Mesenchymal stem cell (in vitro differentiated cells and primary cell): Measurements from ENCODE around the gene FOSL2.

ENCODE experiments used
- DNase-seq: peaks from one replicate; pipeline ENCODE4 v3.0.0-alpha.2; 2013
- H2AFZ ChIP-seq: one replicate; pipeline ENCODE4 v1.6.1; 2013; ENCODE audit warnings: low read depth, mild to moderate bottlenecking, control low read depth, inconsistent platforms, low read length, moderate library complexity
- H2AK5ac ChIP-seq: 2 replicates; pipeline ENCODE4 v1.6.1; 2013; ENCODE audit warnings: low read length, moderate library complexity, mild to moderate bottlenecking, inconsistent platforms; ENCODE audit not compliant: severe bottlenecking
- H2BK120ac ChIP-seq: one replicate; pipeline ENCODE4 v1.6.1; 2013; ENCODE audit warnings: low read depth, mild to moderate bottlenecking, inconsistent platforms, low read length, moderate library complexity
- H2BK12ac ChIP-seq, 2 experiments: one replicate each; pipeline ENCODE4 v1.6.1; 2013; ENCODE audit warnings: inconsistent platforms in 2 of 2, low read length in 2 of 2, mild to moderate bottlenecking in 2 of 2, moderate library complexity in 2 of 2, control low read depth in 1 of 2
- H2BK15ac ChIP-seq: one replicate; pipeline ENCODE4 v1.6.1; 2013; ENCODE audit warnings: mild to moderate bottlenecking, low read depth, inconsistent platforms; ENCODE audit not compliant: poor library complexity, severe bottlenecking
- H2BK5ac ChIP-seq: 2 replicates; pipeline ENCODE4 v1.6.1; 2013; ENCODE audit warnings: low read depth, mild to moderate bottlenecking, low read length, control low read depth, inconsistent platforms; ENCODE audit not compliant: poor library complexity, severe bottlenecking
- H3K14ac ChIP-seq, 2 experiments: one replicate each; pipeline ENCODE4 v1.6.1; 2013; ENCODE audit warnings: inconsistent platforms in 2 of 2, low read length in 2 of 2, control low read depth in 1 of 2, mild to moderate bottlenecking in 1 of 2, moderate library complexity in 1 of 2
- H3K18ac ChIP-seq, 2 experiments: one replicate each; pipeline ENCODE4 v1.6.1; 2013; ENCODE audit warnings: inconsistent platforms in 2 of 2, low read length in 2 of 2, control low read depth in 1 of 2, low read depth in 1 of 2, mild to moderate bottlenecking in 1 of 2
- H3K23ac ChIP-seq, 2 experiments: one replicate each; pipeline ENCODE4 v1.6.1; 2013; ENCODE audit warnings: inconsistent platforms in 2 of 2, low read length in 2 of 2, mild to moderate bottlenecking in 2 of 2, moderate library complexity in 2 of 2, control low read depth in 1 of 2
- H3K27ac ChIP-seq: 2 replicates; pipeline ENCODE4 v1.5.1; 2013; ENCODE audit warnings: mild to moderate bottlenecking, moderate library complexity, low read length, control low read depth, inconsistent platforms; ENCODE audit not compliant: poor library complexity, severe bottlenecking
- H3K27me3 ChIP-seq, 2 experiments: 2 replicates each; pipeline versions ENCODE4 v1.6.1 to v1.7.0; 2013; ENCODE audit warnings: low read length in 2 of 2, mild to moderate bottlenecking in 2 of 2, moderate library complexity in 2 of 2, control low read depth in 1 of 2, inconsistent platforms in 1 of 2; ENCODE audit not compliant: control insufficient read depth in 1 of 2, insufficient read depth in 1 of 2
- H3K36me3 ChIP-seq, 2 experiments: 2 replicates each; pipeline versions ENCODE4 v1.6.1 to v1.7.0; 2013; ENCODE audit warnings: low read length in 2 of 2, control low read depth in 1 of 2, inconsistent platforms in 1 of 2, low read depth in 1 of 2, mild to moderate bottlenecking in 1 of 2; ENCODE audit not compliant: insufficient read depth in 2 of 2, control insufficient read depth in 1 of 2
- H3K4ac ChIP-seq, 2 experiments: one replicate each; pipeline ENCODE4 v1.6.1; 2013; ENCODE audit warnings: inconsistent platforms in 2 of 2, low read length in 2 of 2, mild to moderate bottlenecking in 2 of 2, moderate library complexity in 2 of 2, control low read depth in 1 of 2, low read depth in 1 of 2
- H3K4me1 ChIP-seq: 2 replicates; pipeline ENCODE4 v1.6.1; 2013; ENCODE audit warnings: low read depth, low read length, control low read depth; ENCODE audit not compliant: control insufficient read depth, insufficient read depth
- H3K4me2 ChIP-seq: 2 replicates; pipeline ENCODE4 v1.6.1; 2013; ENCODE audit warnings: low read length, mild to moderate bottlenecking, inconsistent platforms; ENCODE audit not compliant: poor library complexity, severe bottlenecking
- H3K4me3 ChIP-seq, 2 experiments: 2 replicates each; pipeline versions ENCODE4 v1.5.1 to v1.7.0; 2013; ENCODE audit warnings: low read length in 2 of 2, mild to moderate bottlenecking in 2 of 2, control low read depth in 1 of 2, low read depth in 1 of 2; ENCODE audit not compliant: insufficient read depth in 1 of 2
- H3K79me1 ChIP-seq: replicated peaks from 2 replicates; pipeline ENCODE4 v1.6.1; 2013; ENCODE audit warnings: mild to moderate bottlenecking, control low read depth, low read length, inconsistent platforms; ENCODE audit not compliant: poor library complexity, severe bottlenecking
- H3K9ac ChIP-seq: 2 replicates; pipeline ENCODE4 v1.7.0; 2013; ENCODE audit warnings: mild to moderate bottlenecking, low read length, moderate library complexity
- H3K9me3 ChIP-seq: 2 replicates; pipeline ENCODE4 v1.7.0; 2013; ENCODE audit warnings: mild to moderate bottlenecking, low read length; ENCODE audit not compliant: control insufficient read depth
- H4K8ac ChIP-seq: one replicate; pipeline ENCODE4 v1.6.1; 2013; ENCODE audit warnings: inconsistent platforms, mild to moderate bottlenecking, low read length, moderate library complexity
- H4K91ac ChIP-seq: one replicate; pipeline ENCODE4 v1.6.1; 2013; ENCODE audit warnings: mild to moderate bottlenecking, low read length, inconsistent platforms
- WGBS: methylation state at CpG from one replicate; pipeline ENCODE4 v1.1.7; 2013; ENCODE audit warnings: mixed read lengths; 5-methylcytosine and 5-hydroxymethylcytosine counted together

FOSL2 gene

GRCh38 chr2:28457237-28457636, 64.6 kb downstream of the FOSL2 start:
- Histone ChIP-seq H3K18ac (no peak overlapping the region), H3K4me2 (no peak overlapping the region), H3K27me3 (no peaks in the 10 kb centered on the region), H3K36me3 (no peaks in the 10 kb centered on the region), H3K4ac (no peak overlapping the region), H3K14ac (no peak overlapping the region), H3K4me3 (no peak overlapping the region), H3K9ac (no peak overlapping the region), H4K91ac (no peak overlapping the region), H3K27ac (no peak overlapping the region), H2AK5ac (no peak overlapping the region), H3K79me1 (no peaks in the 10 kb centered on the region), H2AFZ (no peak overlapping the region), H4K8ac (no peak overlapping the region), H3K23ac (no peak overlapping the region), H2BK120ac (no peak overlapping the region), H2BK12ac (no peak overlapping the region), H2BK15ac (no peak overlapping the region), H3K9me3 (peaks cover 6% of the 10 kb centered on the region), H2BK5ac (no peak overlapping the region), H3K4me1 (peaks cover 5% of the 10 kb centered on the region)
- no peak for DNase-seq
- WGBS = 89% methylated on average over 8 of the region's 10 CpGs

GRCh38 chr2:28461056-28461455, 68.4 kb downstream of the FOSL2 start:
- no peaks in the 10 kb centered on the region for H3K36me3 ChIP-seq
- no peak overlapping the region for H2BK5ac ChIP-seq
- no peak overlapping the region for H3K4ac ChIP-seq
- no peak overlapping the region for H3K4me3 ChIP-seq
- H3K27me3 ChIP-seq = no peaks in the 10 kb centered on the region
- H2BK15ac ChIP-seq = no peak overlapping the region
- no peak overlapping the region for H2AK5ac ChIP-seq
- H2BK12ac ChIP-seq = no peak overlapping the region
- peaks cover 11% of the 10 kb centered on the region for H3K9me3 ChIP-seq
- no peak overlapping the region for H2AFZ ChIP-seq
- no peaks in the 10 kb centered on the region for H3K4me1 ChIP-seq
- no peak overlapping the region for H3K9ac ChIP-seq
- no peaks in the 10 kb centered on the region for H3K79me1 ChIP-seq
- 69% methylated on average over 2 of the region's 2 CpGs for WGBS
- no peak overlapping the region for H4K8ac ChIP-seq
- H3K23ac ChIP-seq = no peak overlapping the region
- no peak overlapping the region for H3K27ac ChIP-seq
- no peak for DNase-seq
- no peak overlapping the region for H2BK120ac ChIP-seq
- H3K14ac ChIP-seq = no peak overlapping the region
- no peak overlapping the region for H3K18ac ChIP-seq
- H3K4me2 ChIP-seq = no peak overlapping the region
- no peak overlapping the region for H4K91ac ChIP-seq

- no peak overlapping the region for H2BK120ac ChIP-seq
- H2AK5ac ChIP-seq = no peak overlapping the region
- no peak overlapping the region for H3K27ac ChIP-seq
- no peak overlapping the region for H3K18ac ChIP-seq
- no peak overlapping the region for H3K4me3 ChIP-seq
- H3K36me3 ChIP-seq = no peaks in the 10 kb centered on the region
- H3K14ac ChIP-seq = no peak overlapping the region
- H3K23ac ChIP-seq = no peak overlapping the region
- H3K4ac ChIP-seq = no peak overlapping the region
- H2BK15ac ChIP-seq = no peak overlapping the region
- DNase-seq = no peak
- H2BK12ac ChIP-seq = no peak overlapping the region
- H3K9ac ChIP-seq = no peak overlapping the region
- H3K9me3 ChIP-seq = peaks cover 11% of the 10 kb centered on the region
- no peak overlapping the region for H4K8ac ChIP-seq
- H3K4me2 ChIP-seq = no peak overlapping the region
- no peak overlapping the region for H2BK5ac ChIP-seq
- no peak overlapping the region for H4K91ac ChIP-seq
- H3K27me3 ChIP-seq = no peaks in the 10 kb centered on the region
- no peaks in the 10 kb centered on the region for H3K4me1 ChIP-seq
- H2AFZ ChIP-seq = no peak overlapping the region
- no peaks in the 10 kb centered on the region for H3K79me1 ChIP-seq
Measured at GRCh38 chr2:28462122-28462521, 69.5 kb downstream of the FOSL2 start.

- Histone ChIP-seq H3K4me1 (no peaks in the 10 kb centered on the region), H3K4me2 (no peak overlapping the region), H3K4ac (no peak overlapping the region), H2AK5ac (no peak overlapping the region), H2BK15ac (no peak overlapping the region), H3K27ac (no peak overlapping the region), H2BK120ac (no peak overlapping the region), H2BK5ac (no peak overlapping the region), H4K91ac (no peak overlapping the region), H3K36me3 (no peaks in the 10 kb centered on the region), H3K9me3 (peaks cover 11% of the 10 kb centered on the region), H2BK12ac (no peak overlapping the region), H3K4me3 (no peak overlapping the region), H3K79me1 (no peaks in the 10 kb centered on the region), H3K23ac (no peak overlapping the region), H3K27me3 (no peaks in the 10 kb centered on the region), H2AFZ (no peak overlapping the region), H3K9ac (no peak overlapping the region), H3K18ac (no peak overlapping the region), H4K8ac (no peak overlapping the region), H3K14ac (no peak overlapping the region)
- no peak for DNase-seq
- WGBS = 73% methylated on average over 6 of the region's 6 CpGs
Measured at GRCh38 chr2:28463211-28463816, 70.7 kb downstream of the FOSL2 start.
